ENCODE results near the gene ARRDC2. TPM values are rescaled to one million over a fixed set of nuclear protein-coding genes. Genes with fewer than 3 reads are reported as not detected.

ARRDC2 gene
- total and polyA plus RNA-seq, 9 of the 15 experiments (the other 6 are each of a cell fraction or from before 2014, with no cell fraction given), result 1.9 to 27.4 (median 15.2) TPM

DNA sequence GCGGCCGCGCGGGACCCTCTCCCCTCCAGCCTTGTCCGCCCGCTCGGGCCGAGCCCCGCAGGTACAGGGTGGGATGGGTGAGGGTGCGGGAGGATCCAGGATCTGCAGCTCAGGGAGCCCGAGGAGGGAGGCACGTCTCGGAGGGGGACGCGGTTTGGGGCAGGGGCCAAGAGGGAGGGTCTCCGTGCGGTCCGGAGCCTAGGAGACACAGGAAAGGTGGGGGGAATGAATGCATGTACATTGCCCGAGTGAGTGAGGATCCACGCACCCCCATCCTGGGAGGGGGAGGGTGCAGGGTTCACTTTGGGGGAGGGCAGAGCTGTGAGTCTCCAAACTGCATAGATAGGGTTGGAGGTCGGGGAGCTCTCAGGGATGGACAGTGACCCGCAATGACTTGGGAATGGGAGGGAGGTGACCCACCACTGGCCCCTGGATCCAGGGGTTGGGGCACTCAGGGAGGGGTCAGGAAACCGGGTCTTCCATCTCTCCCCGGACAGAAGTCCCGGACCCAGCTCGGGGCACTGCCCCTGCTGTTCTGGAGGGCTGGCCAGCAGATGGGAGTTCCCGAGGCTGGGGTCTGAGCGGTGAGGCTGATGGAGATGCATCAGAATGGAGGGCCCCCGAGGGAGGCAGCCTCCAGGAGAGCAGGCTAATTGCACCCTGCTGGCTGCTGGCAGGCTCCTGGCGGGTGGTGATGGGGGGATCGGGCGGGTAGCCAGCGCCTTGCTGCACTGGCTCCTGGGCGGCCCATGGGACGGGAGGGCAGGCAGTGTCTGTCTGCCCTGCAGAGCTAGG, 40.5 kb upstream of the ARRDC2 start (continued):
- no peak for TF ChIP-seq MYC (IDR thresholded peaks at IDR 0.05; ENCODE audit: low read depth, low read length)
- no peak for TF ChIP-seq MYC (CRISPR knock-in tag; IDR thresholded peaks at IDR 0.05; ENCODE audit: borderline replicate concordance, low read depth)
- TF ChIP-seq SAP30 (IDR thresholded peaks at IDR 0.05; ENCODE audit: borderline replicate concordance, insufficient read depth, low read depth, low read length, poor library complexity, severe bottlenecking), result no peak
- TF ChIP-seq MECOM (CRISPR knock-in tag; IDR thresholded peaks at IDR 0.05), result no peak
- TF ChIP-seq, protein P1, sequence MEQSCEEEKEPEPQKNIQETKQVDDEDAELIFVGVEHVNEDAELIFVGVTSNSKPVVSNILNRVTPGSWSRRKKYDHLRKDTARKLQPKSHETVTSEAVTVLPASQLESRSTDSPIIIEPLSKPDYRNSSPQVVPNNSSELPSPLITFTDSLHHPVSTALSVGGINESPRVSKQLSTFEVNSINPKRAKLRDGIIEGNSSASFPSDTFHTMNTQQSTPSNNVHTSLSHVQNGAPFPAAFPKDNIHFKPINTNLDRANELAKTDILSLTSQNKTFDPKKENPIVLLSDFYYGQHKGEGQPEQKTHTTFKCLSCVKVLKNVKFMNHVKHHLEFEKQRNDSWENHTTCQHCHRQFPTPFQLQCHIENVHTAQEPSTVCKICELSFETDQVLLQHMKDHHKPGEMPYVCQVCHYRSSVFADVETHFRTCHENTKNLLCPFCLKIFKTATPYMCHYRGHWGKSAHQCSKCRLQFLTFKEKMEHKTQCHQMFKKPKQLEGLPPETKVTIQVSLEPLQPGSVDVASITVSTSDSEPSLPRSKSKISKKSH (CRISPR knock-in tag; IDR thresholded peaks at IDR 0.05), result no peak
- TF ChIP-seq, protein P2, sequence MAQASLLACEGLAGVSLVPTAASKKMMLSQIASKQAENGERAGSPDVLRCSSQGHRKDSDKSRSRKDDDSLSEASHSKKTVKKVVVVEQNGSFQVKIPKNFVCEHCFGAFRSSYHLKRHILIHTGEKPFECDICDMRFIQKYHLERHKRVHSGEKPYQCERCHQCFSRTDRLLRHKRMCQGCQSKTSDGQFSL (CRISPR knock-in tag; IDR thresholded peaks at IDR 0.05), result peak; percentile 40; the same call in 1 of the 2 replicates
- TF ChIP-seq, protein P2 (tag; IDR thresholded peaks at IDR 0.05), result no peak
- TF ChIP-seq ZNF253 (CRISPR knock-in tag; conservative IDR thresholded peaks at IDR 0.05), result no peak
- TF ChIP-seq DDX20 (tag; IDR thresholded peaks at IDR 0.05; ENCODE audit: low read depth), result no peak
- TF ChIP-seq, protein P3, sequence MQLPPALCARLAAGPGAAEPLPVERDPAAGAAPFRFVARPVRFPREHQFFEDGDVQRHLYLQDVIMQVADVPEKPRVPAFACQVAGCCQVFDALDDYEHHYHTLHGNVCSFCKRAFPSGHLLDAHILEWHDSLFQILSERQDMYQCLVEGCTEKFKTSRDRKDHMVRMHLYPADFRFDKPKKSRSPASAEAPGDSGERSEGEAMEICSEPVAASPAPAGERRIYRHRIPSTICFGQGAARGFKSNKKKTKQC (CRISPR knock-in tag; IDR thresholded peaks at IDR 0.05), result no peak
- TF ChIP-seq PRPF4 (IDR thresholded peaks at IDR 0.05; ENCODE audit: insufficient read depth, low read depth, low read length, poor library complexity, severe bottlenecking), result no peak
- no peak for TF ChIP-seq ZNF76 (CRISPR knock-in tag; IDR thresholded peaks at IDR 0.05; ENCODE audit: borderline replicate concordance)
- TF ChIP-seq ZFPM2 (CRISPR knock-in tag; IDR thresholded peaks at IDR 0.05), result no peak
- TF ChIP-seq MTA1 (IDR thresholded peaks at IDR 0.05; ENCODE audit: borderline replicate concordance), result no peak
- no peak for TF ChIP-seq IFI16 (CRISPR knock-in tag; IDR thresholded peaks at IDR 0.05)
- peak; percentile 50 for TF ChIP-seq RBBP5 (IDR thresholded peaks at IDR 0.05; ENCODE audit: borderline replicate concordance, insufficient read depth, low read length, poor library complexity, severe bottlenecking)
- TF ChIP-seq, protein P4, sequence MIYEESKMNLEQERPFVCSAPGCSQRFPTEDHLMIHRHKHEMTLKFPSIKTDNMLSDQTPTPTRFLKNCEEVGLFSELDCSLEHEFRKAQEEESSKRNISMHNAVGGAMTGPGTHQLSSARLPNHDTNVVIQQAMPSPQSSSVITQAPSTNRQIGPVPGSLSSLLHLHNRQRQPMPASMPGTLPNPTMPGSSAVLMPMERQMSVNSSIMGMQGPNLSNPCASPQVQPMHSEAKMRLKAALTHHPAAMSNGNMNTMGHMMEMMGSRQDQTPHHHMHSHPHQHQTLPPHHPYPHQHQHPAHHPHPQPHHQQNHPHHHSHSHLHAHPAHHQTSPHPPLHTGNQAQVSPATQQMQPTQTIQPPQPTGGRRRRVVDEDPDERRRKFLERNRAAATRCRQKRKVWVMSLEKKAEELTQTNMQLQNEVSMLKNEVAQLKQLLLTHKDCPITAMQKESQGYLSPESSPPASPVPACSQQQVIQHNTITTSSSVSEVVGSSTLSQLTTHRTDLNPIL (CRISPR knock-in tag; IDR thresholded peaks at IDR 0.05), result no peak
- no peak for TF ChIP-seq CCNT2 (IDR thresholded peaks at IDR 0.05; ENCODE audit: borderline replicate concordance, extremely low read depth, insufficient read length, low read depth, low read length)
- 0 out of 2 replicates have a peak, but pooled peaks have one; percentile 18 for TF ChIP-seq ZFX (CRISPR knock-in tag; IDR thresholded peaks at IDR 0.05)
- no peak for TF ChIP-seq POLR3A (IDR thresholded peaks at IDR 0.05; ENCODE audit: borderline replicate concordance, extremely low read depth, insufficient read depth, insufficient read length)
- TF ChIP-seq, protein P5, sequence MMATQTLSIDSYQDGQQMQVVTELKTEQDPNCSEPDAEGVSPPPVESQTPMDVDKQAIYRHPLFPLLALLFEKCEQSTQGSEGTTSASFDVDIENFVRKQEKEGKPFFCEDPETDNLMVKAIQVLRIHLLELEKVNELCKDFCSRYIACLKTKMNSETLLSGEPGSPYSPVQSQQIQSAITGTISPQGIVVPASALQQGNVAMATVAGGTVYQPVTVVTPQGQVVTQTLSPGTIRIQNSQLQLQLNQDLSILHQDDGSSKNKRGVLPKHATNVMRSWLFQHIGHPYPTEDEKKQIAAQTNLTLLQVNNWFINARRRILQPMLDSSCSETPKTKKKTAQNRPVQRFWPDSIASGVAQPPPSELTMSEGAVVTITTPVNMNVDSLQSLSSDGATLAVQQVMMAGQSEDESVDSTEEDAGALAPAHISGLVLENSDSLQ (IDR thresholded peaks at IDR 0.05), result no peak
